ENCODE results near the gene NGLY1. TPM values are rescaled to one million over a fixed set of nuclear protein-coding genes. Genes with fewer than 3 reads are reported as not detected.

Gene NGLY1
- total RNA-seq, 1 donor from 2014 or later: 25.9 TPM

Other genes with a start within 250 kb of the NGLY1 start
- 52.7 TPM for gene TOP2B, start 118.5 kb downstream of the NGLY1 start, total RNA-seq
- 7.1 TPM for gene OXSM, start 6.6 kb upstream of the NGLY1 start, total RNA-seq

All from esophagus mucosa (tissue), 1 donor.